Measurements from ENCODE around the gene RRN3. TPM values are rescaled to one million over a fixed set of nuclear protein-coding genes. Genes with fewer than 3 reads are reported as not detected.
"Not testable (repeated sequence)": the region's sequence is repeated elsewhere in the genome, so short reads cannot be mapped to it uniquely, and the experiment has no call there.

The RRN3 gene
- total and polyA plus RNA-seq, 9 of the 15 experiments (the other 6 are each of a cell fraction or from before 2014, with no cell fraction given) = 22.2 to 49.5 (median 28.4) TPM

GRCh38 chr16:15027503-15028344 is 66.3 kb downstream of the RRN3 start:
- H3K36me3 ChIP-seq (ENCODE audit: control insufficient read depth, insufficient read depth, low read length) = peaks cover 58% of the 10 kb centered on the region; the same call in 2 of the 3 replicates
- H3K4me3 ChIP-seq; H3K9me1 ChIP-seq (ENCODE audit: control insufficient read depth, insufficient read depth, low read length); H3K4me1 ChIP-seq (replicated peaks in 1 of 2; ENCODE audit: control insufficient read depth in 2 of 2, insufficient read depth in 2 of 2, low read length in 2 of 2); intact Hi-C loops (cut with micrococcal nuclease); in situ Hi-C loops (cut with MboI); H3K4me2 ChIP-seq (ENCODE audit: insufficient read depth, low read length); CTCF ChIA-PET (ENCODE audit: low intra/inter-chr PET ratio); H3K79me2 ChIP-seq (ENCODE audit: control insufficient read depth, insufficient read depth, low read length); H3K27me3 ChIP-seq (ENCODE audit: control insufficient read depth in 2 of 2, insufficient read depth in 2 of 2, low read length in 2 of 2); POLR2A ChIA-PET; H3K9me3 ChIP-seq (replicated peaks; ENCODE audit: control insufficient read depth, insufficient read depth, low read depth, low read length); BruUV-seq (replicated peaks); H4K20me1 ChIP-seq (replicated peaks; ENCODE audit: control insufficient read depth, insufficient read depth, low read length); DNase-seq (ENCODE audit: extremely low read depth in 1 of 4, low spot score in 3 of 4); H3K27ac ChIP-seq (ENCODE audit: extremely low read depth, low read depth, low read length); H3K9ac ChIP-seq (ENCODE audit: insufficient read depth in 1 of 2, low read depth in 2 of 2, low read length in 2 of 2); H2AFZ ChIP-seq (ENCODE audit: low read depth, low read length); FAIRE-seq: not testable (repeated sequence)
- peak; percentile 22; the same call in 1 of the 3 replicates for ATAC-seq
- TF ChIP-seq RBM22 (IDR thresholded peaks at IDR 0.05; ENCODE audit: low read depth, low read length, poor library complexity, severe bottlenecking) = peak; percentile 59
- TF ChIP-seq POLR2G (IDR thresholded peaks at IDR 0.05; ENCODE audit: low read depth, low read length) = 0 out of 2 replicates have a peak, but pooled peaks have one; percentile 30
- 82% methylated on average over 26 of the region's 29 CpGs for WGBS (ENCODE audit: insufficient coverage, low coverage, missing lambda C conversion rate)

DNA sequence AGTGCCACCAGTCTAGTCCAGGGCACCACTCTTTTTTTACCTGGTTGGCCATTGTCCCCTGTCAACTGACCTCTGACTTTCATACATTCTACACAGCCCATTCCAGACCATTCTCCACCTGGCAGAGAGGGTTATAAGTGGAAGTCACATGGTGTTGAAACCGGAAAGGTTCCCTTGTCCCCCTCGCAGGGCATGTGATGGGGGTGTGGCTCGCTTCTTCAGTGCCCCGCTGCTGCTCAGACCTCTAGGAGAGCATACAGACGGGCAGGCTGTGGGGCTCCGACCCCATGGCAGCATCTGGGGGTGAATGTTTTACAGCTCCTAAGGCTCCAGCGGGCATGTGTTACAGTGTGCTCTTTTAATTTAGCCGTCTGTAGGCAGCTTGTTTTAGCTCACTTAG is 67.0 kb downstream of the RRN3 start:
- intact Hi-C loops (cut with micrococcal nuclease); H3K9me3 ChIP-seq (replicated peaks; ENCODE audit: control insufficient read depth, insufficient read depth, low read depth, low read length); H3K9me1 ChIP-seq (ENCODE audit: control insufficient read depth, insufficient read depth, low read length); FAIRE-seq; H3K4me3 ChIP-seq; POLR2A ChIA-PET; CTCF ChIA-PET (ENCODE audit: low intra/inter-chr PET ratio); H3K27me3 ChIP-seq (ENCODE audit: control insufficient read depth in 2 of 2, insufficient read depth in 2 of 2, low read length in 2 of 2); H2AFZ ChIP-seq (ENCODE audit: low read depth, low read length); BruUV-seq (replicated peaks); H4K20me1 ChIP-seq (replicated peaks; ENCODE audit: control insufficient read depth, insufficient read depth, low read length); H3K79me2 ChIP-seq (ENCODE audit: control insufficient read depth, insufficient read depth, low read length); in situ Hi-C loops (cut with MboI); ATAC-seq; DNase-seq (ENCODE audit: extremely low read depth in 1 of 4, low spot score in 3 of 4); H3K27ac ChIP-seq (ENCODE audit: extremely low read depth, low read depth, low read length); H3K9ac ChIP-seq (ENCODE audit: insufficient read depth in 1 of 2, low read depth in 2 of 2, low read length in 2 of 2); H3K4me2 ChIP-seq (ENCODE audit: insufficient read depth, low read length); H3K4me1 ChIP-seq (replicated peaks in 1 of 2; ENCODE audit: control insufficient read depth in 2 of 2, insufficient read depth in 2 of 2, low read length in 2 of 2): not testable (repeated sequence)
- H3K36me3 ChIP-seq (ENCODE audit: control insufficient read depth, insufficient read depth, low read length) = peaks cover 58% of the 10 kb centered on the region; the same call in 2 of the 3 replicates
- WGBS (ENCODE audit: insufficient coverage, low coverage, missing lambda C conversion rate) = 94% methylated on average over 6 of the region's 8 CpGs

DNA sequence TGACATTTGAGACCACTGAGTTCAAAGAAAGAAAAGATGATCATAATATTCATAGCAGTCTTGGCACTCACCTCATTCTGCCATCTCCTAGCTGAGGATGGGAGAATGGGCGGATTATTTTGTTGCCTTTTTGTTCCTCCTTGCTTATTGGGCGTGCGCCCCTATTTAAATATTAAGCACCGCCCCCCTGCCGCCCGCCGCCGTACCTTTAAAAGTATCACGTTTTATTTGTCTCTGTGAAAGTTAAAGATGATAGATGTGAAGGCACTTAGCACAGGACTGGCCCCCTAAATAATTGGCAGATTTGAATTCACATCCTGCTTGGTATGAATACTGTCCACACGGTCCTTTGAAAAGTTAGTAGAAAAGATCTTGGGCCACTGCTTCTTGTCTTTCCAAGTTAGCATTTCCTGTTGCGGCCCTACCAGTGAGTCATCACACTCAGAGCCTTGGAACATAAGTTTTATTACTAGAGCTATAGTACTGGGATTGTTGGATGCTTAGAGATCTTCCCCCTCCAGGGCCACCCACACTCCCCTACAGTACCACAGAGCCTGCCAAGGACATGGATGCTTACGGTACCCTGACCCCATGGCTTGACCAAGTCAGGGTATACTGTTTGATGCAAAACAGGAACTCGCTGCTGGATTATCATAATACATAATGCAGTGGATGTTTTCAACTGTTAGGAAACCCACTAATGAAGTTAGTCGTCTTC is 68.7 kb downstream of the RRN3 start:
- H3K4me1 ChIP-seq (replicated peaks in 1 of 2; ENCODE audit: control insufficient read depth in 2 of 2, insufficient read depth in 2 of 2, low read length in 2 of 2); H3K4me3 ChIP-seq; H4K20me1 ChIP-seq (replicated peaks; ENCODE audit: control insufficient read depth, insufficient read depth, low read length); H3K4me2 ChIP-seq (ENCODE audit: insufficient read depth, low read length); BruUV-seq (replicated peaks); H3K27ac ChIP-seq (ENCODE audit: extremely low read depth, low read depth, low read length); FAIRE-seq; ATAC-seq; H2AFZ ChIP-seq (ENCODE audit: low read depth, low read length); H3K9ac ChIP-seq (ENCODE audit: insufficient read depth in 1 of 2, low read depth in 2 of 2, low read length in 2 of 2); POLR2A ChIA-PET; H3K79me2 ChIP-seq (ENCODE audit: control insufficient read depth, insufficient read depth, low read length); DNase-seq (ENCODE audit: extremely low read depth in 1 of 4, low spot score in 3 of 4); CTCF ChIA-PET (ENCODE audit: low intra/inter-chr PET ratio); H3K9me3 ChIP-seq (replicated peaks; ENCODE audit: control insufficient read depth, insufficient read depth, low read depth, low read length); H3K9me1 ChIP-seq (ENCODE audit: control insufficient read depth, insufficient read depth, low read length); H3K27me3 ChIP-seq (ENCODE audit: control insufficient read depth in 2 of 2, insufficient read depth in 2 of 2, low read length in 2 of 2); in situ Hi-C loops (cut with MboI); intact Hi-C loops (cut with micrococcal nuclease): not testable (repeated sequence)
- WGBS (ENCODE audit: insufficient coverage, low coverage, missing lambda C conversion rate) = 90% methylated on average over 13 of the region's 14 CpGs
- H3K36me3 ChIP-seq (ENCODE audit: control insufficient read depth, insufficient read depth, low read length) = peaks cover 56% of the 10 kb centered on the region; the same call in 2 of the 3 replicates
